ENCODE data around the gene CSNK1G3.

CSNK1G3 gene

GRCh38 chr5:123651234-123651633 lies 139.3 kb downstream of the CSNK1G3 start:
- DNase-seq = no peak

- no peak for DNase-seq
Observed at GRCh38 chr5:123659011-123659410, 147.0 kb downstream of the CSNK1G3 start.

DNA sequence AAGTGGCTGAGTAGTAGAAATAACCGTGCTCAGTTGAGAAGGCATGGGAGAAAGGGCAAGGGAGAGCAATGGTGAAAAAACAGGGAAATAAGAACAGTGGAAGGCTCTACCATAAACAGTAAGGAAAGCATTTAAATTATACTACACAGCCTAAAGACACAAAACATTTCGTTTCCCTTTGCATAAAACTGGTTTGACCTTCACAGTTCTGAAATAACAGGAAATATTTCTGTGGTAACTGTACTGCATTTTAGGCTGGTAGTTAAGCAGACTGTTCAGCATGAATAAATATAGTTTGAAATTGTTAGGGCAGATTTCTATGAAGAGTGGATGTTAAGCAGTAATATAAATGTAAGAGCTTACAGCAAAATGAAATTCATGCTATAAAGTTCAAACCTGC lies 147.5 kb downstream of the CSNK1G3 start:
- DNase-seq = no peak

GRCh38 chr5:123664961-123665360 lies 153.0 kb downstream of the CSNK1G3 start:
- DNase-seq = no peak

GRCh38 chr5:123665822-123666371 lies 153.9 kb downstream of the CSNK1G3 start:
- no peak for DNase-seq

Measured in activated CD4-positive, alpha-beta T cell treated with anti-CD3 and anti-CD28 coated beads, Interleukin-2, amount 50 U/mL, for 4 hours (primary cell).